ENCODE data around the gene ZNF460. TPM values are rescaled to one million over a fixed set of nuclear protein-coding genes. Genes with fewer than 3 reads are reported as not detected.

Gene ZNF460
- total RNA-seq, 1 experiment from 2014 or later = 113 TPM

- H3K4me1 ChIP-seq (ENCODE audit: low read length) = no peaks in the 10 kb centered on the region
- no peak overlapping the region for H3K9ac ChIP-seq (ENCODE audit: low read length)
- H3K9me2 ChIP-seq (replicated peaks; ENCODE audit: insufficient read depth, low read length) = no peaks in the 10 kb centered on the region
- H4K20me1 ChIP-seq (ENCODE audit: insufficient read depth, low read depth, low read length) = no peaks in the 10 kb centered on the region
- no peaks in the 10 kb centered on the region for H3K79me2 ChIP-seq (ENCODE audit: low read length)
- H3K9me3 ChIP-seq (ENCODE audit: low read length) = no peaks in the 10 kb centered on the region
- no peak for DNase-seq
- no peak overlapping the region for H3K27ac ChIP-seq (ENCODE audit: low read length)
- peaks cover 9% of the 10 kb centered on the region; the same call in 1 of the 2 replicates for H3K36me3 ChIP-seq (ENCODE audit: insufficient read depth, low read length)
- no peak overlapping the region for H3K4me3 ChIP-seq (ENCODE audit: low read length)
- no peak overlapping the region for H3K4me2 ChIP-seq (ENCODE audit: low read depth, low read length, poor library complexity, severe bottlenecking)
- no peaks in the 10 kb centered on the region for H3K27me3 ChIP-seq (ENCODE audit: low read length)
- no peak overlapping the region for H2AFZ ChIP-seq (ENCODE audit: low read length)
Observed at GRCh38 chr19:57308514-57308913, 28.2 kb downstream of the ZNF460 start.

- Histone ChIP-seq H3K4me2 (ENCODE audit: low read depth, low read length, poor library complexity, severe bottlenecking) (no peak overlapping the region), H3K9ac (ENCODE audit: low read length) (no peak overlapping the region), H3K4me3 (ENCODE audit: low read length) (no peak overlapping the region), H3K9me3 (ENCODE audit: low read length) (no peaks in the 10 kb centered on the region), H4K20me1 (ENCODE audit: insufficient read depth, low read depth, low read length) (no peaks in the 10 kb centered on the region), H3K4me1 (ENCODE audit: low read length) (no peaks in the 10 kb centered on the region), H2AFZ (ENCODE audit: low read length) (no peak overlapping the region), H3K27ac (ENCODE audit: low read length) (no peak overlapping the region), H3K79me2 (ENCODE audit: low read length) (no peaks in the 10 kb centered on the region), H3K36me3 (ENCODE audit: insufficient read depth, low read length) (no peaks in the 10 kb centered on the region), H3K9me2 (replicated peaks; ENCODE audit: insufficient read depth, low read length) (no peaks in the 10 kb centered on the region), H3K27me3 (ENCODE audit: low read length) (no peaks in the 10 kb centered on the region)
- DNase-seq = no peak
Observed at GRCh38 chr19:57310792-57311191, 30.5 kb downstream of the ZNF460 start.

DNA sequence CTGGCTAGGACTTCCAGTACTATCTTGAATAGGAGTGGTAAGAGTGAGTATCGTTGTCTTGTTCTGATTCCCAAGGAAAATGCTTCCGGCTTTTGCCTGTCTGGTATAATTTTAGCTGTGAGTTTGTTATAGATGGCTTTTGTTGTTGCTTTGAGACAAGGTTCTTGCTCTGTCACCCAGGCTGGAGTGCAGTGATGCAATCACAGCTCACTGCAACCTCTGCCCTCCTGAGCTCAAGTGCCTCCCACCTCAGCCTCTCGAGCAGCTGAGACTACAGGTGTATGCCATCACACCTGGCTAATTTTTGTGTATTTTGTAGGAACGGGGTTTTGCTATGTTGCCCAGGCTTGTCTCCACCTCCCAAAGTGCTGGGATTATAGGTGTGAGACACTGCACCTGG is 33.9 kb downstream of the ZNF460 start:
- no peaks in the 10 kb centered on the region for H3K27me3 ChIP-seq (ENCODE audit: low read length)

DNA sequence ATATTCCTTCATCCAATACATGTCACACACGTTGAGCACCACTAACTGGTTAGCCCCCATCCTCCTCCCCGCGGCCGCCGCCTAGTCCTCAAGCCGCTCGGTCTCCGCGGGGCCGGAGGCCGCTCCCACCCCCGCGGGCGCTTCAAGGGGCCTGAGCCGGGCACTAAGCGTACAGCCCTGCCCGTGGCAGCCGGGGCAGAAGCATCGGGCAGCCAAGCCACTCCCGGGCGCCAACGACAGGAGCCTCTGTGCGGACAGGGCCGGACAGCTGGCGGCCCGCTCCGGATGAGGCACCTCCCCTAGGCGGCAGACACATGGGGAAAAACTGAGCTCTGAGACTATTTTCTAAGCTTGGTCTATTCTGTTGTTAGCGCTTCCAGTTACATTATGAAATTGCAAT is 37.2 kb downstream of the ZNF460 start:
- H3K4me3 ChIP-seq (ENCODE audit: low read length) = no peak overlapping the region
- no peak overlapping the region for H2AFZ ChIP-seq (ENCODE audit: low read length)
- no peak overlapping the region for H3K4me2 ChIP-seq (ENCODE audit: low read depth, low read length, poor library complexity, severe bottlenecking)
- H3K9me2 ChIP-seq (replicated peaks; ENCODE audit: insufficient read depth, low read length) = no peaks in the 10 kb centered on the region
- peaks cover 3% of the 10 kb centered on the region; the same call in 1 of the 2 replicates for H3K36me3 ChIP-seq (ENCODE audit: insufficient read depth, low read length)
- peaks cover 19% of the 10 kb centered on the region for H3K4me1 ChIP-seq (ENCODE audit: low read length)
- no peak overlapping the region for H3K27ac ChIP-seq (ENCODE audit: low read length)
- no peak overlapping the region for H3K9ac ChIP-seq (ENCODE audit: low read length)
- DNase-seq = no peak
- H3K79me2 ChIP-seq (ENCODE audit: low read length) = peaks cover 22% of the 10 kb centered on the region
- H3K27me3 ChIP-seq (ENCODE audit: low read length) = no peaks in the 10 kb centered on the region
- no peaks in the 10 kb centered on the region for H3K9me3 ChIP-seq (ENCODE audit: low read length)
- H4K20me1 ChIP-seq (ENCODE audit: insufficient read depth, low read depth, low read length) = no peaks in the 10 kb centered on the region

More for the DNA sequence above, 33.9 kb downstream of the ZNF460 start:
- Histone ChIP-seq H3K4me3 (ENCODE audit: low read length) (no peak overlapping the region), H3K4me1 (ENCODE audit: low read length) (no peaks in the 10 kb centered on the region), H3K4me2 (ENCODE audit: low read depth, low read length, poor library complexity, severe bottlenecking) (no peak overlapping the region), H2AFZ (ENCODE audit: low read length) (no peak overlapping the region), H3K9me2 (replicated peaks; ENCODE audit: insufficient read depth, low read length) (no peaks in the 10 kb centered on the region), H4K20me1 (ENCODE audit: insufficient read depth, low read depth, low read length) (no peaks in the 10 kb centered on the region), H3K79me2 (ENCODE audit: low read length) (no peaks in the 10 kb centered on the region), H3K27ac (ENCODE audit: low read length) (no peak overlapping the region), H3K9ac (ENCODE audit: low read length) (no peak overlapping the region), H3K9me3 (ENCODE audit: low read length) (no peaks in the 10 kb centered on the region), H3K36me3 (ENCODE audit: insufficient read depth, low read length) (no peaks in the 10 kb centered on the region)
- no peak for DNase-seq

DNA sequence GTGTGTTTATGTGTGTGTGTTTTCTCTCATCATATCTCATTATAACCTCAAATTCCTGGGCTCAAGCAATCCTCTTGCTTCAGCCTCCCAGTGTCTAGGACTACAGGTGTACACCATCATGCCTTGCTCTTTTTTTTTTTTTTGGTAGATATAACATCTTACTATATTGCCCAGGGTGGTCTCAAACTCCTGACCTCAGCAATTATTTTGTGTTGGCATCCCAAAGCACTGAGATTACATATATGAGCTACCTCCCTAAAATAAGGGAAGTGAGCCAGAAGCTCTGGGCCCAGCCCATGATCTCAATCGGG is 39.5 kb downstream of the ZNF460 start:
- no peak for DNase-seq
- Histone ChIP-seq H4K20me1 (ENCODE audit: insufficient read depth, low read depth, low read length) (no peaks in the 10 kb centered on the region), H3K27ac (ENCODE audit: low read length) (peak overlapping the region; percentile 68), H3K27me3 (ENCODE audit: low read length) (no peaks in the 10 kb centered on the region), H3K36me3 (ENCODE audit: insufficient read depth, low read length) (peaks cover 21% of the 10 kb centered on the region), H3K9me3 (ENCODE audit: low read length) (no peaks in the 10 kb centered on the region), H3K4me3 (ENCODE audit: low read length) (peak overlapping the region; percentile 82), H3K9ac (ENCODE audit: low read length) (peak overlapping the region; percentile 97), H3K4me2 (ENCODE audit: low read depth, low read length, poor library complexity, severe bottlenecking) (peak overlapping the region; percentile 92), H2AFZ (ENCODE audit: low read length) (peak overlapping the region; percentile 83), H3K79me2 (ENCODE audit: low read length) (peaks cover 42% of the 10 kb centered on the region), H3K4me1 (ENCODE audit: low read length) (peaks cover 23% of the 10 kb centered on the region), H3K9me2 (replicated peaks; ENCODE audit: insufficient read depth, low read length) (no peaks in the 10 kb centered on the region)

DNA sequence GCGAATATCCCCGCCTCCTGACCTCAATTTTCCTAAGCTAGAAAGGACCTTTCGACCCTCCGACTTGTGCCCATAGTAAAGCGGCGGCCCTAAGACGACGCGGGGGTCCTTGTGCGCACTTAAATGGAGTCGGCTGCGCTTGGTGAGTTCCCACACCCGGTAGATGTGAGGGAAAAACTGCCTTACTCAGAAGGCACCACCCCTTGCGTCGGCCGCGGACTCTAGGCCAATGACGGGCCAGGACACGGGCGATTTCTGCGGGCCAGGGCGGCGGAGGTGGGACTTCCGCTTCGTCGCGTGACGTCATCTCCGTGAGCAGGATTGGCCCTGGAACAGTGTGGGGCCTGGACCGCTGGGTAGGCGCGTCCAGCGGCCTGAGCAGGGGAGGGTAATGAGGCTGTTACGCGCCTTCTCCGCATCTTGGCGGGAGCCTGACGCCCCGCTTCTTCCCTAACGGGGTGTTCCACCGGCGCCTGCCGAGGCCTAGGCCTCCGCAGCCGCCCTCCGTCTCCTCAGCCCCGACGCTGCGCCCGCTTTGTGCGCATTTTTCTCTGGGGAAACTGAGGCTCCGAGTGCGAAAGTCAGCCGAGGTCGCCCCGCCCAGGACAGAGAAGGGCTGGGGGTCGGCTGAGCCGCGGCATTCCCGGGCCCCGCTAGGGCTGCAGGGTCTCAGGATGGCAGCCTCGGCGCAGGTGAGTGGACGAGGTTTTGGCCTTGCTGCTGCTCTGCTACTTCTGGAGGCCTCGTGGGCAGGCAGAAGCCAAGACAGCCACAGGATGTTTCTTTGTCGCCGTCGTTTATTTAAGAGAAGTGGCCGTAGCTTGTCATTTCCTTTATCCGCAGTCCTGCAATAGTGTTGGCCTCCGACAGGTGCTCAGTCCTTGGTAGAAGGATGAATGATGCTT is 40.1 kb downstream of the ZNF460 start, which contains the start of gene ZNF543:
Gene ZNF543 (plus strand): TSS at position 293 of the 905 bp plus-strand sequence. CDS start 382 bp downstream, at position 675.
- DNase-seq = peak; percentile 100
- H3K79me2 ChIP-seq (ENCODE audit: low read length) = peaks cover 48% of the 10 kb centered on the region
- H3K27ac ChIP-seq (ENCODE audit: low read length) = peak within 1 kb of the TSS; percentile 68
- no peaks in the 10 kb centered on the region for H3K9me2 ChIP-seq (replicated peaks; ENCODE audit: insufficient read depth, low read length)
- H2AFZ ChIP-seq (ENCODE audit: low read length) = peak within 1 kb of the TSS; percentile 83
- peak within 1 kb of the TSS; percentile 92 for H3K4me2 ChIP-seq (ENCODE audit: low read depth, low read length, poor library complexity, severe bottlenecking)
- no peaks in the 10 kb centered on the region for H3K9me3 ChIP-seq (ENCODE audit: low read length)
- H4K20me1 ChIP-seq (ENCODE audit: insufficient read depth, low read depth, low read length) = no peaks in the 10 kb centered on the region
- H3K27me3 ChIP-seq (ENCODE audit: low read length) = no peaks in the 10 kb centered on the region
- H3K4me3 ChIP-seq (ENCODE audit: low read length) = peak within 1 kb of the TSS; percentile 82
- peaks cover 27% of the 10 kb centered on the region for H3K36me3 ChIP-seq (ENCODE audit: insufficient read depth, low read length)
- H3K4me1 ChIP-seq (ENCODE audit: low read length) = peaks cover 23% of the 10 kb centered on the region
- peak within 1 kb of the TSS; percentile 97 for H3K9ac ChIP-seq (ENCODE audit: low read length)

DNA sequence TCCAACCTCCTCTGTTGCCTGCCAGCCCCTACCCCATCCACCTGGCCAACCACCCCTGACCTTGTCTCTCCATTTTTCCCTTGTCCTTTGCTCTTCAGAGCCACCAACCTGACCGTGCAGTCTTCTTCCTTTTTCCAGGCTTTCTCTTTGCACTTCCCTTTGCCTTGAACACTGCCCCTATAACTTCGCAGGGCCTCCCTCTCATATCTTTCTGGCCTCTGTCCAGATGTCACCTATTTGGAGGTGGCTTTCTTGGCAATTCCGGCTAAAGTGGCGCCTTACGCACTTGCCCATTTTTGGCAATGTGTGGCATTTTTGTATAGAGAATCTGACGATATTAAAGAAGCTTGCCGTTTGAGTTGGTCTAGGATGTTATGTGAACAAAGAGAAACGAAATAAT is 40.8 kb downstream of the ZNF460 start:
- H3K27me3 ChIP-seq (ENCODE audit: low read length) = no peaks in the 10 kb centered on the region
- H4K20me1 ChIP-seq (ENCODE audit: insufficient read depth, low read depth, low read length) = no peaks in the 10 kb centered on the region
- H3K36me3 ChIP-seq (ENCODE audit: insufficient read depth, low read length) = peaks cover 33% of the 10 kb centered on the region
- H3K9me2 ChIP-seq (replicated peaks; ENCODE audit: insufficient read depth, low read length) = no peaks in the 10 kb centered on the region
- H3K4me1 ChIP-seq (ENCODE audit: low read length) = peaks cover 23% of the 10 kb centered on the region
- H2AFZ ChIP-seq (ENCODE audit: low read length) = no peak overlapping the region
- peak overlapping the region; percentile 92 for H3K4me2 ChIP-seq (ENCODE audit: low read depth, low read length, poor library complexity, severe bottlenecking)
- peaks cover 53% of the 10 kb centered on the region for H3K79me2 ChIP-seq (ENCODE audit: low read length)
- H3K27ac ChIP-seq (ENCODE audit: low read length) = no peak overlapping the region
- H3K4me3 ChIP-seq (ENCODE audit: low read length) = peak overlapping the region; percentile 82
- H3K9ac ChIP-seq (ENCODE audit: low read length) = peak overlapping the region; percentile 97
- H3K9me3 ChIP-seq (ENCODE audit: low read length) = no peaks in the 10 kb centered on the region
- no peak for DNase-seq

- H3K27ac ChIP-seq (ENCODE audit: low read length) = no peak overlapping the region
- H3K36me3 ChIP-seq (ENCODE audit: insufficient read depth, low read length) = peaks cover 38% of the 10 kb centered on the region
- H3K27me3 ChIP-seq (ENCODE audit: low read length) = no peaks in the 10 kb centered on the region
- peak overlapping the region; percentile 92 for H3K4me2 ChIP-seq (ENCODE audit: low read depth, low read length, poor library complexity, severe bottlenecking)
- no peaks in the 10 kb centered on the region for H3K9me3 ChIP-seq (ENCODE audit: low read length)
- no peak for DNase-seq
- H4K20me1 ChIP-seq (ENCODE audit: insufficient read depth, low read depth, low read length) = no peaks in the 10 kb centered on the region
- H3K4me3 ChIP-seq (ENCODE audit: low read length) = peak overlapping the region; percentile 82
- H3K79me2 ChIP-seq (ENCODE audit: low read length) = peaks cover 56% of the 10 kb centered on the region
- no peak overlapping the region for H2AFZ ChIP-seq (ENCODE audit: low read length)
- H3K9ac ChIP-seq (ENCODE audit: low read length) = peak overlapping the region; percentile 97
- H3K9me2 ChIP-seq (replicated peaks; ENCODE audit: insufficient read depth, low read length) = no peaks in the 10 kb centered on the region
- H3K4me1 ChIP-seq (ENCODE audit: low read length) = peaks cover 23% of the 10 kb centered on the region
Observed at GRCh38 chr19:57321751-57322150, 41.5 kb downstream of the ZNF460 start.
